HEK293 (cell line): Measurements from ENCODE around the gene OPRM1.

Experiments
- CTCF ChIA-PET: fragments of 350-600 bp; formaldehyde crosslinking; extraction: SDS; loops from one replicate; lab custom pipeline; 2021; ENCODE audit warnings: antibody characterized with exemption; lab: Yijun Ruan, JAX
- POLR2A ChIA-PET: fragments of 300-600 bp; formaldehyde crosslinking; extraction: SDS; loops from one replicate; lab custom pipeline; 2020; ENCODE audit warnings: antibody characterized with exemption, inconsistent platforms; lab: Yijun Ruan, JAX
- H3K27ac ChIP-seq: fragments of 200-500 bp; sonication (Bioruptor generic); 2 replicates; pipeline ENCODE4 v1.5.1; 2014; ENCODE audit warnings: low read depth, low read length, control low read depth, inconsistent platforms; ENCODE audit errors: extremely low read depth
- H3K36me3 ChIP-seq, 2 experiments: fragments of 200-500 bp in 1 of 2; sonication (Bioruptor generic) in 1 of 2; 1 replicate in 1 of 2; 2 replicates in 1 of 2; pipeline ENCODE4 v1.5.1; 2014 to 2017; ENCODE audit warnings: inconsistent platforms in 2 of 2, low read length in 2 of 2; ENCODE audit not compliant: control insufficient read depth in 2 of 2, insufficient read depth in 1 of 2
- H3K4me1 ChIP-seq: fragments of 200-500 bp; sonication (Bioruptor generic); 2 replicates; pipeline ENCODE4 v1.5.1; 2014; ENCODE audit warnings: mild to moderate bottlenecking, low read length, inconsistent platforms; ENCODE audit not compliant: control insufficient read depth, insufficient read depth
- H3K4me3 ChIP-seq: 2 replicates; pipeline ENCODE4 v1.5.1; 2011; ENCODE audit warnings: low read depth, mild to moderate bottlenecking, control low read depth, low read length, moderate library complexity
- H3K9me3 ChIP-seq: fragments of 200-500 bp; sonication (Bioruptor generic); 2 replicates; pipeline ENCODE4 v1.5.1; 2014; ENCODE audit warnings: low read depth, low read length, inconsistent platforms; ENCODE audit not compliant: control insufficient read depth, insufficient read depth
- GFI1B ChIP-seq: fragments of 450-650 bp; formaldehyde crosslinking; IDR thresholded peaks from 2 replicates; pipeline ENCODE4 v1.5.1; 2016; ENCODE audit warnings: missing biosample characterization, missing genetic modification characterization
- GLIS1 ChIP-seq: fragments of 450-650 bp; formaldehyde crosslinking; IDR thresholded peaks from 2 replicates; pipeline ENCODE4 v1.5.1; 2016; ENCODE audit warnings: missing biosample characterization, missing genetic modification characterization
- MEIS1 ChIP-seq: sonication (generic); formaldehyde crosslinking; IDR thresholded peaks from 2 replicates; pipeline ENCODE4 v1.8.1; 2022; ENCODE audit warnings: missing genetic modification reagents, mild to moderate bottlenecking, borderline replicate concordance
- RBAK ChIP-seq: fragments of 450-650 bp; formaldehyde crosslinking; IDR thresholded peaks from 2 replicates; pipeline ENCODE4 v1.5.1; 2016; ENCODE audit warnings: missing biosample characterization, missing genetic modification characterization
- ZBTB48 ChIP-seq: fragments of 450-650 bp; formaldehyde crosslinking; IDR thresholded peaks from 2 replicates; pipeline ENCODE4 v1.5.1; 2016; ENCODE audit warnings: missing biosample characterization, missing genetic modification characterization
- ZIC2 ChIP-seq: fragments of 450-650 bp; formaldehyde crosslinking; IDR thresholded peaks from 2 replicates; pipeline ENCODE4 v1.5.1; 2016; ENCODE audit warnings: missing biosample characterization, missing genetic modification characterization
- ZNF174 ChIP-seq: fragments of 450-650 bp; formaldehyde crosslinking; IDR thresholded peaks from 2 replicates; pipeline ENCODE4 v1.5.0; 2017; ENCODE audit warnings: missing biosample characterization, mild to moderate bottlenecking, missing genetic modification characterization
- ZNF2 ChIP-seq: fragments of 450-650 bp; formaldehyde crosslinking; IDR thresholded peaks from 2 replicates; pipeline ENCODE4 v1.5.1; 2016; ENCODE audit warnings: missing biosample characterization, missing genetic modification characterization
- ZNF473 ChIP-seq: fragments of 450-650 bp; formaldehyde crosslinking; IDR thresholded peaks from 2 replicates; pipeline ENCODE4 v1.5.1; 2017; ENCODE audit warnings: missing biosample characterization, missing genetic modification characterization
- ZNF548 ChIP-seq: fragments of 450-650 bp; formaldehyde crosslinking; IDR thresholded peaks from 2 replicates; pipeline ENCODE4 v1.5.1; 2016; ENCODE audit warnings: missing biosample characterization, missing genetic modification characterization
- ZNF549 ChIP-seq: fragments of 450-650 bp; IDR thresholded peaks from 2 replicates; pipeline ENCODE4 v1.5.1; 2018; ENCODE audit warnings: missing biosample characterization, missing genetic modification characterization, mild to moderate bottlenecking, inconsistent platforms, moderate library complexity
- ZNF623 ChIP-seq: fragments of 450-650 bp; formaldehyde crosslinking; IDR thresholded peaks from 2 replicates; pipeline ENCODE4 v1.5.1; 2016; ENCODE audit warnings: missing biosample characterization, missing genetic modification characterization
- ZNF701 ChIP-seq: fragments of 450-650 bp; formaldehyde crosslinking; IDR thresholded peaks from 2 replicates; pipeline ENCODE4 v1.5.1; 2016; ENCODE audit warnings: missing biosample characterization, missing genetic modification characterization
- ZNF837 ChIP-seq: fragments of 450-650 bp; formaldehyde crosslinking; IDR thresholded peaks from 2 replicates; pipeline ENCODE4 v1.5.1; 2016; ENCODE audit warnings: missing biosample characterization, missing genetic modification characterization
- ZSCAN30 ChIP-seq: fragments of 450-650 bp; IDR thresholded peaks from 2 replicates; pipeline ENCODE4 v1.5.1; 2018; ENCODE audit warnings: missing biosample characterization, mild to moderate bottlenecking, missing genetic modification characterization, moderate library complexity
- TF ChIP-seq, protein P1 (sequence below): fragments of 450-650 bp; formaldehyde crosslinking; IDR thresholded peaks from 2 replicates; pipeline ENCODE4 v1.5.1; 2016; ENCODE audit warnings: missing biosample characterization, missing genetic modification characterization
- TF ChIP-seq, protein P2 (sequence below): fragments of 450-650 bp; formaldehyde crosslinking; IDR thresholded peaks from 2 replicates; pipeline ENCODE4 v1.5.1; 2017; ENCODE audit warnings: missing biosample characterization, missing genetic modification characterization
- TF ChIP-seq, protein P3 (sequence below): fragments of 450-650 bp; formaldehyde crosslinking; IDR thresholded peaks from 2 replicates; pipeline ENCODE4 v1.5.1; 2017; ENCODE audit warnings: missing biosample characterization, missing genetic modification characterization
- TF ChIP-seq, protein P4 (sequence below): sonication (generic); formaldehyde crosslinking; IDR thresholded peaks from 2 replicates; pipeline ENCODE4 v1.8.1; 2022; ENCODE audit warnings: mild to moderate bottlenecking, moderate library complexity, missing genetic modification reagents
- TF ChIP-seq, protein P5 (sequence below): fragments of 450-650 bp; formaldehyde crosslinking; IDR thresholded peaks from 2 replicates; pipeline ENCODE4 v1.5.1; 2016; ENCODE audit warnings: missing biosample characterization, missing genetic modification characterization
- TF ChIP-seq, protein P6 (sequence below): fragments of 450-650 bp; formaldehyde crosslinking; IDR thresholded peaks from 2 replicates; pipeline ENCODE4 v1.5.1; 2016; ENCODE audit warnings: missing biosample characterization, missing genetic modification characterization

Gene OPRM1

DNA sequence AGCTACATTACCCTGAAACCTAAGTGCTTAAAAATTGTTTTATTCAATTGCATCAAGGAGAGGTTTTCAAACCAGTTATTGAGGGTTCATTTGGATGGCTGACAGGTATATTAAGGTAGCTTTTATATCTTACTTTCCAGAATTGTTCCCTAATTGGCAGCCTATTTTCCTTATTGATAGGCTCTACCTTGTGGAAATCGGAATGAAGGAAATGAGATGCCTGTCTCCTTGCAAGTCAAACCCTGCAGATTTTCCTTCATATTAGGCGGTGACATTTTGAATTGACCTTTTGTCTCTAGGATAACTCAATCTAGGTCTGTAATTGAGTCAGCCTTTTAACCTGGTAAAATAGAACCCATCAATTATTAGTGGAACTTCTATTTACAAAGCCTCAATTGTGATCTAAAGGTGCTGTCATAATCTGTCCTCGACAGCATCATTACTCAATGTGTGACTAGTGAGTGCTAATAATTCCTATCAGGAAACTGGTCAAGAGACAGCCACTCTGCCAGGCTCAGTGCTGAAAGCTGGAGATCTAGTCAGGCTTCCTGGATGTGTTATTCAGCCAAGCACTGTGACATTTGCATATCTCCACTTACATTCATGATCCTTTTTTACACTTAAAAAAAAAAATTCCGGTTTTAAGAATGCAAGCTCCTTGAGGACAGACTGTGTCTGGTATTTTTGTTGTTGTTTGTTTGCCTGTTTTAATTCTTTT lies 20.1 kb downstream of the OPRM1 start:
- TF ChIP-seq ZNF623 (tag by site-specific recombination) (no peak), ZNF174 (tag by site-specific recombination) (no peak), ZBTB48 (tag by site-specific recombination) (no peak), ZNF549 (tag by site-specific recombination) (no peak), ZNF2 (no peak), ZSCAN30 (no peak), RBAK (no peak), ZNF837 (tag by site-specific recombination) (no peak), ZNF701 (tag by site-specific recombination) (no peak)
- TF ChIP-seq, protein P1, sequence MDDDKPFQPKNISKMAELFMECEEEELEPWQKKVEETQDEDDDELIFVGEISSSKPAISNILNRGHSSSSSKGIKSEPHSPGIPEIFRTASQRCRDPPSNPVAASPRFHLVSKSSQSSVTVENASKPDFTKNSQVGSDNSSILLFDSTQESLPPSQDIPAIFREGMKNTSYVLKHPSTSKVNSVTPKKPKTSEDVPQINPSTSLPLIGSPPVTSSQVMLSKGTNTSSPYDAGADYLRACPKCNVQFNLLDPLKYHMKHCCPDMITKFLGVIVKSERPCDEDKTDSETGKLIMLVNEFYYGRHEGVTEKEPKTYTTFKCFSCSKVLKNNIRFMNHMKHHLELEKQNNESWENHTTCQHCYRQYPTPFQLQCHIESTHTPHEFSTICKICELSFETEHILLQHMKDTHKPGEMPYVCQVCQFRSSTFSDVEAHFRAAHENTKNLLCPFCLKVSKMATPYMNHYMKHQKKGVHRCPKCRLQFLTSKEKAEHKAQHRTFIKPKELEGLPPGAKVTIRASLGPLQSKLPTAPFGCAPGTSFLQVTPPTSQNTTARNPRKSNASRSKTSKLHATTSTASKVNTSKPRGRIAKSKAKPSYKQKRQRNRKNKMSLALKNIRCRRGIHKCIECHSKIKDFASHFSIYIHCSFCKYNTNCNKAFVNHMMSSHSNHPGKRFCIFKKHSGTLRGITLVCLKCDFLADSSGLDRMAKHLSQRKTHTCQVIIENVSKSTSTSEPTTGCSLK = no peak
- TF ChIP-seq, protein P2, sequence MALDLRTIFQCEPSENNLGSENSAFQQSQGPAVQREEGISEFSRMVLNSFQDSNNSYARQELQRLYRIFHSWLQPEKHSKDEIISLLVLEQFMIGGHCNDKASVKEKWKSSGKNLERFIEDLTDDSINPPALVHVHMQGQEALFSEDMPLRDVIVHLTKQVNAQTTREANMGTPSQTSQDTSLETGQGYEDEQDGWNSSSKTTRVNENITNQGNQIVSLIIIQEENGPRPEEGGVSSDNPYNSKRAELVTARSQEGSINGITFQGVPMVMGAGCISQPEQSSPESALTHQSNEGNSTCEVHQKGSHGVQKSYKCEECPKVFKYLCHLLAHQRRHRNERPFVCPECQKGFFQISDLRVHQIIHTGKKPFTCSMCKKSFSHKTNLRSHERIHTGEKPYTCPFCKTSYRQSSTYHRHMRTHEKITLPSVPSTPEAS (tag by site-specific recombination) = no peak
- TF ChIP-seq, protein P3, sequence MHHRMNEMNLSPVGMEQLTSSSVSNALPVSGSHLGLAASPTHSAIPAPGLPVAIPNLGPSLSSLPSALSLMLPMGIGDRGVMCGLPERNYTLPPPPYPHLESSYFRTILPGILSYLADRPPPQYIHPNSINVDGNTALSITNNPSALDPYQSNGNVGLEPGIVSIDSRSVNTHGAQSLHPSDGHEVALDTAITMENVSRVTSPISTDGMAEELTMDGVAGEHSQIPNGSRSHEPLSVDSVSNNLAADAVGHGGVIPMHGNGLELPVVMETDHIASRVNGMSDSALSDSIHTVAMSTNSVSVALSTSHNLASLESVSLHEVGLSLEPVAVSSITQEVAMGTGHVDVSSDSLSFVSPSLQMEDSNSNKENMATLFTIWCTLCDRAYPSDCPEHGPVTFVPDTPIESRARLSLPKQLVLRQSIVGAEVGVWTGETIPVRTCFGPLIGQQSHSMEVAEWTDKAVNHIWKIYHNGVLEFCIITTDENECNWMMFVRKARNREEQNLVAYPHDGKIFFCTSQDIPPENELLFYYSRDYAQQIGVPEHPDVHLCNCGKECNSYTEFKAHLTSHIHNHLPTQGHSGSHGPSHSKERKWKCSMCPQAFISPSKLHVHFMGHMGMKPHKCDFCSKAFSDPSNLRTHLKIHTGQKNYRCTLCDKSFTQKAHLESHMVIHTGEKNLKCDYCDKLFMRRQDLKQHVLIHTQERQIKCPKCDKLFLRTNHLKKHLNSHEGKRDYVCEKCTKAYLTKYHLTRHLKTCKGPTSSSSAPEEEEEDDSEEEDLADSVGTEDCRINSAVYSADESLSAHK = no peak
- TF ChIP-seq, protein P4, sequence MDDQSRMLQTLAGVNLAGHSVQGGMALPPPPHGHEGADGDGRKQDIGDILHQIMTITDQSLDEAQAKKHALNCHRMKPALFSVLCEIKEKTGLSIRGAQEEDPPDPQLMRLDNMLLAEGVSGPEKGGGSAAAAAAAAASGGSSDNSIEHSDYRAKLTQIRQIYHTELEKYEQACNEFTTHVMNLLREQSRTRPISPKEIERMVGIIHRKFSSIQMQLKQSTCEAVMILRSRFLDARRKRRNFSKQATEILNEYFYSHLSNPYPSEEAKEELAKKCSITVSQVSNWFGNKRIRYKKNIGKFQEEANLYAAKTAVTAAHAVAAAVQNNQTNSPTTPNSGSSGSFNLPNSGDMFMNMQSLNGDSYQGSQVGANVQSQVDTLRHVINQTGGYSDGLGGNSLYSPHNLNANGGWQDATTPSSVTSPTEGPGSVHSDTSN (CRISPR knock-in tag) = no peak
- TF ChIP-seq, protein P5, sequence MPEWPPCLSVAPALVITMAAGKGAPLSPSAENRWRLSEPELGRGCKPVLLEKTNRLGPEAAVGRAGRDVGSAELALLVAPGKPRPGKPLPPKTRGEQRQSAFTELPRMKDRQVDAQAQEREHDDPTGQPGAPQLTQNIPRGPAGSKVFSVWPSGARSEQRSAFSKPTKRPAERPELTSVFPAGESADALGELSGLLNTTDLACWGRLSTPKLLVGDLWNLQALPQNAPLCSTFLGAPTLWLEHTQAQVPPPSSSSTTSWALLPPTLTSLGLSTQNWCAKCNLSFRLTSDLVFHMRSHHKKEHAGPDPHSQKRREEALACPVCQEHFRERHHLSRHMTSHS = no peak
- TF ChIP-seq, all 188 proteins: peak for 0
- no peaks in the 10 kb centered on the region for H3K36me3 ChIP-seq
- no peaks in the 10 kb centered on the region for H3K9me3 ChIP-seq
- H3K27ac ChIP-seq = no peak overlapping the region
- no peaks in the 10 kb centered on the region for H3K4me1 ChIP-seq
- POLR2A ChIA-PET = no interaction called here
- H3K4me3 ChIP-seq = no peak overlapping the region
- CTCF ChIA-PET = no interaction called here

DNA sequence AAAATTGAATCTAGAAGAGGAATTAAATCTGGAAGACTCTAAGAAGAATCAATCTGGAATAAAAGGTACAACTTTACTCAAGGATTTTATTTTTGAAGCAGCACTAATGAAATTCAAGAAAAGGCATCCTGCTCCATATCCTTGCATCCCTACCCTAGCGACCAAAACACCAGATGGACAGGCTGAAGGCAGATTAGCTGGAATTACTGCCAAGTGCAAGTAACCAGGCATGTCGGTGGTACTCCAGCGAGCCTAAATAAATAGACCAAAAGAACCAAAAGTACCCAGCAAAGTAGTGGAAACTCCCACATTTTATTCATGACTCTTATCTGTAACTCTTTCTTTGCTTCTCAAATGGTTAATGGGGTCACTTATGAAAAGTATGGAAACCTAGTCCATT lies 21.0 kb downstream of the OPRM1 start:
- Histone ChIP-seq H3K27ac (no peak overlapping the region), H3K36me3 (no peaks in the 10 kb centered on the region), H3K4me3 (no peak overlapping the region), H3K4me1 (no peaks in the 10 kb centered on the region), H3K9me3 (no peaks in the 10 kb centered on the region)
- ChIA-PET POLR2A (no interaction called here), CTCF (no interaction called here)
- TF ChIP-seq GFI1B (tag by site-specific recombination) = no peak
- no peak for TF ChIP-seq GLIS1 (tag by site-specific recombination)
- no peak for TF ChIP-seq MEIS1 (CRISPR knock-in tag)
- TF ChIP-seq ZNF473 (tag by site-specific recombination) = no peak
- no peak for TF ChIP-seq ZIC2 (tag by site-specific recombination)
- TF ChIP-seq, protein P6, sequence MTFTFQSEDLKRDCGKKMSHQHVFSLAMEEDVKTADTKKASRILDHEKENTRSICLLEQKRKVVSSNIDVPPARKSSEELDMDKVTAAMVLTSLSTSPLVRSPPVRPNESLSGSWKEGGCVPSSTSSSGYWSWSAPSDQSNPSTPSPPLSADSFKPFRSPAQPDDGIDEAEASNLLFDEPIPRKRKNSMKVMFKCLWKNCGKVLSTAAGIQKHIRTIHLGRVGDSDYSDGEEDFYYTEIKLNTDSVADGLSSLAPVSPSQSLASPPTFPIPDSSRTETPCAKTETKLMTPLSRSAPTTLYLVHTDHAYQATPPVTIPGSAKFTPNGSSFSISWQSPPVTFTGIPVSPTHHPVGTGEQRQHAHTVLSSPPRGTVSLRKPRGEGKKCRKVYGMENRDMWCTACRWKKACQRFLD (tag by site-specific recombination) = no peak
- TF ChIP-seq, protein P1 = no peak
- TF ChIP-seq ZNF548 (tag by site-specific recombination) = no peak
